Subcutaneous adipose tissue (tissue), 4 donors: ENCODE results near the gene COL16A1. TPM values are rescaled to one million over a fixed set of nuclear protein-coding genes. Genes with fewer than 3 reads are reported as not detected.

Experiments used
- CTCF ChIP-seq: fragments of 450-650 bp; IDR thresholded peaks from one replicate; pipeline ENCODE4 v1.5.1; 2016; ENCODE audit warnings: low read depth, mild to moderate bottlenecking, control low read depth, antibody characterized with exemption, moderate library complexity
- total RNA-seq, 4 donors: library from RNA; depleted of rRNA; stranded (reverse); fragments of >200 nt; gene quantifications; one replicate each; pipeline ENCODE4 v1.1.0, GENCODE V29; 2016

COL16A1 gene
- total RNA-seq, 4 donors from 2014 or later, result 24.0 to 79.1 (median 55.0) TPM

DNA sequence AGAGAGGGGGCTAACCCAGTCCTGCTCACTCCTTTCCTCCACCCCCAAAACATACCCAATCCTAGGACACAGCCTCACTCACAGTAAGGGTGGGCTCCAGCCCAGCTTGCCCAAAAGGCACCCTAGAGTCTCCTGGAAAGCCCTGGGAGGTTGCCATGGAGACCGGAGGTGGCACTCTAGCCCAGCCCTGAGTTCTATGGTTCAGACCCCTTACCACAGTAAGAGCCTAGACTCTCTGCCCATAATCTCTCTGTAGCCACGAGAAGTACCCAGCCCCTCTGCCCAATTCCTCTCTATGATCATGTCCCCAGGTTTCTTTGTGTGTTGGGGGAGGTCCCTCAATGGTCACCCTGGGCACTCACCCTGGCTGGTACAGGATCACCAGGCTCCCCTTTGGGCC lies 14.4 kb downstream of the COL16A1 start:
- TF ChIP-seq CTCF, result no peak

DNA sequence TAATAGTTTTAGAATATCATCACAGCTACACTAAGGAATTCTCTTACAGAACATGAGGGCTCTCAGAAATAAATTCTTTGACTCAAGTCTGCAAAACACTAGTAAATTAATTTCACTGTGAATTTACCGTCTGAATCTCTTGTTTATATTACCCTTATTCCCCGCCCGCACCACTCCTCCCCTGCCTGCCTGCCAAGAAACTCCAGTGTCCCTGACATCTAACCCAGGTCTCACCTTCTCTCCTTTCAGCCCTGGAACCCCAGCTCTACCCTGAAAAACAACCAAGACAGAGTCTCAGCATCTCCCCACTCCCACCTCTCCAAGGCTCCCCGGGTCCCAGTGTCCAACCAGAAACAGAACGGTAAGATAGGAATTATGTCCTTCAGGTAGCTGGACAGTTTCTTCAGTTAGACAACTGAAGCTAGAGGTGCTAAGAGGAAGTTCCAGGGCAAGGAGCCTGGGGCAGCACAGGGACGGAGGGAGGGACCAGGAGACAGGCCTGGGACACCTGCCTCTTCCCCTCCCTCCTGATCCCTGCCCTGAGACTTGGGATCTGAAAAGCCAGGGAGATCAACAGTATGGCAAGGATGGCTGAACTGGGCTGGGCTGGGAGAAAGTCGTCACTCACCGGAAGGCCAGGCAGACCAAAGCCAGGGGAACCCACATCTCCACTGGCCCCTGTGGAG lies 15.4 kb downstream of the COL16A1 start:
- TF ChIP-seq CTCF, result no peak

DNA sequence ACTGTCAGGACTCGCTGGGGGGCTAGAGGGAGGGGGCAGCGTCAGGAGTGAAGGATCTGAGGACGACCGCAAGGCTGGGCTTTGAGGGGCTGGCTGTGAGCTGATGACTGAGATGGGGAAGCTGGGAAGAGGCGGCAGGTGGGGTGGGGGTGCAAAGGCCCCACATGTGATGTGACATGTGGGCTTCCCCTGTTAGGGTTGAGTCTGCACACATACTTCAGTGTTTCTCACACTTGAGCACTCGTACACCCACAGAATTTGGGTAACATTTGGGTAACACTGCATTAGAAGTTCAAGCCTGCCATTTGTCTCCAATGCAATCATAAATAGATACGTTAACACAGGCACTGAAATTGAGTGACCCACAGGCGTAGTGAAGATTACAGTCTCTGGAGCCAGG lies 16.2 kb downstream of the COL16A1 start:
- no peak for TF ChIP-seq CTCF

- TF ChIP-seq CTCF, result no peak
Measured at GRCh38 chr1:31685795-31686194, 18.0 kb downstream of the COL16A1 start.

GRCh38 chr1:31683997-31684396 lies 19.8 kb downstream of the COL16A1 start:
- no peak for TF ChIP-seq CTCF

GRCh38 chr1:31681415-31681814 lies 22.4 kb downstream of the COL16A1 start:
- no peak for TF ChIP-seq CTCF

GRCh38 chr1:31679676-31680230 lies 24.1 kb downstream of the COL16A1 start:
- no peak for TF ChIP-seq CTCF
